ENCODE measurements around the gene ZNF511. TPM values are rescaled to one million over a fixed set of nuclear protein-coding genes. Genes with fewer than 3 reads are reported as not detected.
A peak's percentile ranks its signal among the peaks of the same experiment; 100 is the strongest.

Gene ZNF511
- total and polyA plus RNA-seq, 9 donors: 22.3 to 43.9 (median 37.3) TPM

GRCh38 chr10:133324857-133325260 is 16.1 kb downstream of the ZNF511 start:
- Histone ChIP-seq H3K27ac (ENCODE audit: low read length) (no peak overlapping the region), H3K4me1 (ENCODE audit: control insufficient read depth, insufficient read depth, low read length) (peaks cover 26% of the 10 kb centered on the region), H3K27me3 (ENCODE audit: control insufficient read depth, insufficient read depth, low read length) (peaks cover 57% of the 10 kb centered on the region), H3K36me3 (ENCODE audit: control insufficient read depth, insufficient read depth, low read length) (no peaks in the 10 kb centered on the region), H3K9me3 (replicated peaks; ENCODE audit: control insufficient read depth, low read depth, low read length) (no peaks in the 10 kb centered on the region), H3K4me3 (ENCODE audit: low read length) (no peak overlapping the region)
- DNase-seq: no peak
- WGBS (ENCODE audit: insufficient coverage): 15% methylated on average over 20 of the region's 20 CpGs

GRCh38 chr10:133325440-133326222 is 16.9 kb downstream of the ZNF511 start:
- DNase-seq: no peak
- H3K4me1 ChIP-seq (ENCODE audit: control insufficient read depth, insufficient read depth, low read length): peaks cover 27% of the 10 kb centered on the region
- no peaks in the 10 kb centered on the region for H3K36me3 ChIP-seq (ENCODE audit: control insufficient read depth, insufficient read depth, low read length)
- no peaks in the 10 kb centered on the region for H3K9me3 ChIP-seq (replicated peaks; ENCODE audit: control insufficient read depth, low read depth, low read length)
- H3K27me3 ChIP-seq (ENCODE audit: control insufficient read depth, insufficient read depth, low read length): peaks cover 62% of the 10 kb centered on the region
- WGBS (ENCODE audit: insufficient coverage): under 1% methylated on average over 89 of the region's 91 CpGs
- H3K27ac ChIP-seq (ENCODE audit: low read length): no peak overlapping the region
- H3K4me3 ChIP-seq (ENCODE audit: low read length): peak overlapping the region; percentile 13

- H3K27ac ChIP-seq (ENCODE audit: low read length): no peak overlapping the region
- H3K27me3 ChIP-seq (ENCODE audit: control insufficient read depth, insufficient read depth, low read length): peaks cover 65% of the 10 kb centered on the region
- H3K36me3 ChIP-seq (ENCODE audit: control insufficient read depth, insufficient read depth, low read length): no peaks in the 10 kb centered on the region
- peaks cover 27% of the 10 kb centered on the region for H3K4me1 ChIP-seq (ENCODE audit: control insufficient read depth, insufficient read depth, low read length)
- no peak for DNase-seq
- no peak overlapping the region for H3K4me3 ChIP-seq (ENCODE audit: low read length)
- WGBS (ENCODE audit: insufficient coverage): 0% methylated on average over 1 of the region's 9 CpGs
- H3K9me3 ChIP-seq (replicated peaks; ENCODE audit: control insufficient read depth, low read depth, low read length): no peaks in the 10 kb centered on the region
These were observed 17.5 kb downstream of the ZNF511 start for GRCh38 chr10:133326223-133326551.

GRCh38 chr10:133326745-133327650 is 18.3 kb downstream of the ZNF511 start:
- 22% methylated on average over 24 of the region's 28 CpGs for WGBS (ENCODE audit: insufficient coverage)
- Histone ChIP-seq H3K27ac (ENCODE audit: low read length) (no peak overlapping the region), H3K4me3 (ENCODE audit: low read length) (no peak overlapping the region), H3K4me1 (ENCODE audit: control insufficient read depth, insufficient read depth, low read length) (peaks cover 27% of the 10 kb centered on the region), H3K9me3 (replicated peaks; ENCODE audit: control insufficient read depth, low read depth, low read length) (no peaks in the 10 kb centered on the region), H3K36me3 (ENCODE audit: control insufficient read depth, insufficient read depth, low read length) (no peaks in the 10 kb centered on the region), H3K27me3 (ENCODE audit: control insufficient read depth, insufficient read depth, low read length) (peaks cover 71% of the 10 kb centered on the region)
- no peak for DNase-seq

- H3K4me3 ChIP-seq (ENCODE audit: low read length): no peak overlapping the region
- DNase-seq: no peak
- WGBS (ENCODE audit: insufficient coverage): 52% methylated on average over 10 of the region's 12 CpGs
- H3K9me3 ChIP-seq (replicated peaks; ENCODE audit: control insufficient read depth, low read depth, low read length): no peaks in the 10 kb centered on the region
- H3K36me3 ChIP-seq (ENCODE audit: control insufficient read depth, insufficient read depth, low read length): no peaks in the 10 kb centered on the region
- no peak overlapping the region for H3K27ac ChIP-seq (ENCODE audit: low read length)
- H3K27me3 ChIP-seq (ENCODE audit: control insufficient read depth, insufficient read depth, low read length): peaks cover 76% of the 10 kb centered on the region
- H3K4me1 ChIP-seq (ENCODE audit: control insufficient read depth, insufficient read depth, low read length): peaks cover 27% of the 10 kb centered on the region
These were observed 19.1 kb downstream of the ZNF511 start for GRCh38 chr10:133327651-133328357.

- no peak overlapping the region for H3K4me3 ChIP-seq (ENCODE audit: low read length)
- no peaks in the 10 kb centered on the region for H3K9me3 ChIP-seq (replicated peaks; ENCODE audit: control insufficient read depth, low read depth, low read length)
- H3K36me3 ChIP-seq (ENCODE audit: control insufficient read depth, insufficient read depth, low read length): no peaks in the 10 kb centered on the region
- peaks cover 27% of the 10 kb centered on the region for H3K4me1 ChIP-seq (ENCODE audit: control insufficient read depth, insufficient read depth, low read length)
- H3K27ac ChIP-seq (ENCODE audit: low read length): no peak overlapping the region
- H3K27me3 ChIP-seq (ENCODE audit: control insufficient read depth, insufficient read depth, low read length): peaks cover 80% of the 10 kb centered on the region
- DNase-seq: no peak
- WGBS (ENCODE audit: insufficient coverage): 69% methylated on average over 14 of the region's 15 CpGs
These were observed 19.9 kb downstream of the ZNF511 start for GRCh38 chr10:133328358-133329343.

GRCh38 chr10:133329491-133330202 is 20.9 kb downstream of the ZNF511 start:
- Histone ChIP-seq H3K4me1 (ENCODE audit: control insufficient read depth, insufficient read depth, low read length) (peaks cover 26% of the 10 kb centered on the region), H3K9me3 (replicated peaks; ENCODE audit: control insufficient read depth, low read depth, low read length) (no peaks in the 10 kb centered on the region), H3K27ac (ENCODE audit: low read length) (no peak overlapping the region), H3K36me3 (ENCODE audit: control insufficient read depth, insufficient read depth, low read length) (no peaks in the 10 kb centered on the region), H3K27me3 (ENCODE audit: control insufficient read depth, insufficient read depth, low read length) (peaks cover 85% of the 10 kb centered on the region), H3K4me3 (ENCODE audit: low read length) (no peak overlapping the region)
- DNase-seq: peak; percentile 89
- WGBS (ENCODE audit: insufficient coverage): 4% methylated on average over 32 of the region's 37 CpGs

- H3K36me3 ChIP-seq (ENCODE audit: control insufficient read depth, insufficient read depth, low read length): no peaks in the 10 kb centered on the region
- WGBS (ENCODE audit: insufficient coverage): 75% methylated on average over 28 of the region's 30 CpGs
- no peaks in the 10 kb centered on the region for H3K9me3 ChIP-seq (replicated peaks; ENCODE audit: control insufficient read depth, low read depth, low read length)
- H3K4me3 ChIP-seq (ENCODE audit: low read length): no peak overlapping the region
- DNase-seq: no peak
- peaks cover 86% of the 10 kb centered on the region for H3K27me3 ChIP-seq (ENCODE audit: control insufficient read depth, insufficient read depth, low read length)
- no peak overlapping the region for H3K27ac ChIP-seq (ENCODE audit: low read length)
- H3K4me1 ChIP-seq (ENCODE audit: control insufficient read depth, insufficient read depth, low read length): peaks cover 27% of the 10 kb centered on the region
These were observed 24.4 kb downstream of the ZNF511 start for GRCh38 chr10:133332936-133333699.
